Measurements from ENCODE around the gene UQCRH. TPM values are rescaled to one million over a fixed set of nuclear protein-coding genes. Genes with fewer than 3 reads are reported as not detected.
"Not testable (repeated sequence)": the region's sequence is repeated elsewhere in the genome, so short reads cannot be mapped to it uniquely, and the experiment has no call there.

Gene UQCRH
- total RNA-seq, 2 donors from 2014 or later = 272 to 374 TPM

- no peak overlapping the region for H3K27ac Mint-ChIP-seq
- H3K9me3 Mint-ChIP-seq = no peaks in the 10 kb centered on the region
- no peak overlapping the region for H3K4me3 Mint-ChIP-seq
- no peaks in the 10 kb centered on the region for H3K27me3 Mint-ChIP-seq
- peaks cover 90% of the 10 kb centered on the region for H3K36me3 Mint-ChIP-seq (ENCODE audit: low read depth)
- ATAC-seq (replicated peaks) = no peak
- peaks cover 5% of the 10 kb centered on the region for H3K4me1 Mint-ChIP-seq
Observed at GRCh38 chr1:46364612-46365011, 61.1 kb downstream of the UQCRH start.

DNA sequence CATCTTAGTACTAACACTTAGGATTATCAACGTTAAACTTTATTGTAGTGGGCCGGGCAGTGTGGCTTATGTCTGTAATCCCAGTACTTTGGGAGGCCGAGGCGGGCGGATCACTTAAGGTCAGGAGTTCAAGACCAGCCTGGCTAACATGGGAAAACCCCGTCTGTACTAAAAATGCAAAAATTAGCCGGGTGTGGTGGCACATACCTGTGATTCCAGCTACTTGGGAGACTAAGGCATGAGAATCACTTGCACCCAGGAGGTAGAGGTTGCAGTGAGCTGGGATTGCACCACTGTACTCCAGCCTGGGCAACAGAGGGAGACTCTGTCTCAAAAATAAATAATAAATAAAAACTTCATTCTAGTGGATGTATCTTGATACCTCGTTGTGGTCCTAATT, 62.3 kb downstream of the UQCRH start:
- H3K27ac Mint-ChIP-seq; H3K27me3 Mint-ChIP-seq; ATAC-seq (replicated peaks); H3K9me3 Mint-ChIP-seq; H3K4me3 Mint-ChIP-seq: not testable (repeated sequence)
- Mint-ChIP-seq H3K36me3 (ENCODE audit: low read depth) (peaks cover 89% of the 10 kb centered on the region), H3K4me1 (peaks cover 11% of the 10 kb centered on the region)

Other genes with a start within 250 kb of the UQCRH start
- gene PIK3R3, start 171.1 kb upstream of the UQCRH start, total RNA-seq = 1 to 10 TPM in 1 of 2 donors, under 1 TPM in 1; 0.56 to 2.2 TPM
- not detected for gene TSPAN1, start 128.6 kb upstream of the UQCRH start, total RNA-seq
- not detected for gene P3R3URF, start 127.2 kb upstream of the UQCRH start, total RNA-seq
- gene POMGNT1, start 105.3 kb upstream of the UQCRH start, total RNA-seq = 10 to 100 TPM; 36.0 to 40.6 TPM
- gene LURAP1, start 100.4 kb upstream of the UQCRH start, total RNA-seq = under 1 TPM in 1 of 2 donors, not detected in 1; 0.24 TPM
- 10 to 100 TPM; 50.8 to 56.5 TPM for gene RAD54L, start 55.9 kb upstream of the UQCRH start, total RNA-seq
- gene LRRC41, start 82 bp upstream of the UQCRH start, total RNA-seq = 10 to 100 TPM; 30.1 to 37.7 TPM
- 10 to 100 TPM; 23.3 to 24.5 TPM for gene NSUN4, start 37.1 kb downstream of the UQCRH start, total RNA-seq
- 1 to 10 TPM; 2.1 to 5.6 TPM for gene FAAH, start 90.6 kb downstream of the UQCRH start, total RNA-seq
- gene DMBX1, start 186.1 kb downstream of the UQCRH start, total RNA-seq = under 1 TPM; 0.43 to 0.58 TPM
- not detected for gene KNCN, start 247.9 kb downstream of the UQCRH start, total RNA-seq

Data from activated T-helper 17 cell treated with anti-CD3 and anti-CD28 coated beads, Interleukin-2, amount 50 U/mL, for 72 hours (primary cell).